K562 (cell line): ENCODE data around the gene PTCH1. TPM values are rescaled to one million over a fixed set of nuclear protein-coding genes. Genes with fewer than 3 reads are reported as not detected.

Experiments used
- ARNT ChIP-seq, 2 experiments: fragments of 450-650 bp; IDR thresholded peaks; 2 replicates each; pipeline ENCODE4 v1.6.1; 2016; ENCODE audit warnings: mild to moderate bottlenecking in 1 of 2
- CHCHD3 ChIP-seq: fragments of 250-450 bp; sonication (Bioruptor Pico); IDR thresholded peaks from 2 replicates; pipeline ENCODE4 v2.1.2; 2022; ENCODE audit warnings: mild to moderate bottlenecking
- DIDO1 ChIP-seq: fragments of 450-650 bp; IDR thresholded peaks from 2 replicates; pipeline ENCODE4 v1.6.1; 2016; ENCODE audit warnings: low read depth, missing biosample characterization, missing genetic modification characterization
- FOXO4 ChIP-seq: fragments of 450-650 bp; formaldehyde crosslinking; IDR thresholded peaks from 2 replicates; pipeline ENCODE4 v1.4.0; 2020; ENCODE audit warnings: mild to moderate bottlenecking, moderate library complexity
- GABPB2 ChIP-seq: fragments of 250-450 bp; sonication (Bioruptor Pico); conservative IDR thresholded peaks from 2 replicates; pipeline ENCODE4 v1.5.1; 2021; ENCODE audit warnings: mild to moderate bottlenecking
- GMEB1 ChIP-seq: fragments of 250-450 bp; sonication (Bioruptor Pico); IDR thresholded peaks from 2 replicates; pipeline ENCODE4 v1.4.0; 2020; ENCODE audit warnings: mild to moderate bottlenecking
- GTF2E2 ChIP-seq: fragments of 200-800 bp; sonication (Bioruptor generic); IDR thresholded peaks from 2 replicates; pipeline ENCODE4 v1.6.1; 2016; ENCODE audit warnings: missing genetic modification characterization, missing compliant biosample characterization
- HES1 ChIP-seq: fragments of 450-650 bp; IDR thresholded peaks from 2 replicates; pipeline ENCODE4 v1.6.1; 2016; ENCODE audit warnings: low read depth, mild to moderate bottlenecking, moderate library complexity
- HNRNPL ChIP-seq: fragments of 200-400 bp; formaldehyde crosslinking; IDR thresholded peaks from 2 replicates; pipeline ENCODE4 v1.6.1; 2017; ENCODE audit warnings: low read depth, mild to moderate bottlenecking, low read length
- MCM3 ChIP-seq: fragments of 450-650 bp; IDR thresholded peaks from 2 replicates; pipeline ENCODE4 v1.6.1; 2016
- NELFE ChIP-seq: IDR thresholded peaks from 2 replicates; pipeline ENCODE4 v1.6.1; 2011; ENCODE audit warnings: mild to moderate bottlenecking; ENCODE audit not compliant: insufficient read depth, insufficient read length
- POLR2AphosphoS5 ChIP-seq: IDR thresholded peaks from 2 replicates; pipeline ENCODE4 v1.6.1; 2011; ENCODE audit warnings: mild to moderate bottlenecking, low read depth, low read length, moderate library complexity; ENCODE audit not compliant: control insufficient read depth, insufficient read depth
- RAD21 ChIP-seq, 2 experiments: fragments of 250-450 bp in 1 of 2; fragments of 450-650 bp in 1 of 2; sonication (Bioruptor Pico) in 1 of 2; formaldehyde crosslinking in 1 of 2; IDR thresholded peaks in 1 of 2; conservative IDR thresholded peaks in 1 of 2; 2 replicates each; pipeline versions ENCODE4 v1.4.0 to v1.8.0; 2020 to 2022; ENCODE audit warnings: mild to moderate bottlenecking in 2 of 2, moderate library complexity in 1 of 2
- SIRT6 ChIP-seq: IDR thresholded peaks from one replicate; pipeline ENCODE4 v1.6.1; 2012; ENCODE audit warnings: low read depth, mild to moderate bottlenecking, control low read depth, inconsistent platforms, low read length, moderate library complexity
- ZC3H8 ChIP-seq: fragments of 450-650 bp; IDR thresholded peaks from 2 replicates; pipeline ENCODE4 v1.6.1; 2017
- ZMIZ1 ChIP-seq, 2 experiments: fragments of 150-350 bp in 1 of 2; IDR thresholded peaks; 2 replicates each; pipeline ENCODE4 v1.6.1; 2012 to 2016; ENCODE audit warnings: low read depth in 2 of 2, low read length in 2 of 2, mild to moderate bottlenecking in 1 of 2, moderate library complexity in 1 of 2
- ZNF584 ChIP-seq: fragments of 200-800 bp; sonication (Bioruptor generic); IDR thresholded peaks from 2 replicates; pipeline ENCODE4 v1.6.1; 2016; ENCODE audit warnings: low read depth, mild to moderate bottlenecking, missing genetic modification characterization, missing compliant biosample characterization
- ZNF639 ChIP-seq, 2 experiments: fragments of 200-800 bp in 1 of 2; sonication (Bioruptor generic) in 1 of 2; sonication (generic) in 1 of 2; formaldehyde crosslinking in 1 of 2; IDR thresholded peaks in 1 of 2; conservative IDR thresholded peaks in 1 of 2; 2 replicates each; pipeline versions ENCODE4 v1.5.0 to v1.6.1; 2016 to 2020; ENCODE audit warnings: missing compliant biosample characterization in 1 of 2, missing genetic modification characterization in 1 of 2, missing genetic modification reagents in 1 of 2
- ZSCAN32 ChIP-seq: fragments of 450-650 bp; formaldehyde crosslinking; IDR thresholded peaks from 2 replicates; pipeline ENCODE4 v1.4.0; 2020; ENCODE audit warnings: mild to moderate bottlenecking, moderate library complexity
- polyA plus RNA-seq, 8 experiments: library from polyadenylated mRNA; depleted of rRNA in 4 of 8; stranded (reverse) in 5 of 8; unstranded in 3 of 8; fragments of >200 nt; fragmentation: Nextera tagmentation in 2 of 8; fragmentation: Illumina TruSeq in 1 of 8; extraction: Ambion mirVana in 2 of 8; extraction: Trizol in 1 of 8; gene quantifications; 2 replicates each; pipeline versions ENCODE4 v1.2.1 to v1.2.3, GENCODE V29; 2011 to 2014; ENCODE audit warnings: inconsistent platforms in 1 of 8, missing spikeins in 1 of 8
- total RNA-seq, 7 experiments: library from RNA; depleted of rRNA in 6 of 7; stranded (reverse); fragments of >200 nt in 6 of 7; fragmentation: Illumina TruSeq in 2 of 7; extraction: Trizol in 2 of 7; gene quantifications; 2 replicates each; pipeline versions ENCODE4 v1.2.1 to v1.2.3, GENCODE V29; 2011 to 2021; ENCODE audit warnings: low replicate concordance in 1 of 7

Gene PTCH1
- total and polyA plus RNA-seq, 9 of the 15 experiments (the other 6 are each of a cell fraction or from before 2014, with no cell fraction given) = 0.70 to 9.9 (median 3.8) TPM

GRCh38 chr9:95505717-95506427 is 10.9 kb downstream of the PTCH1 start (continued):
- TF ChIP-seq GTF2E2 = no peak
- peak; percentile 71; the same call in 1 of the 2 replicates for TF ChIP-seq POLR2AphosphoS5
- peak; percentile 56 for TF ChIP-seq GMEB1
- TF ChIP-seq SIRT6 = no peak
- TF ChIP-seq CHCHD3 (CRISPR knock-in tag) = no peak
- TF ChIP-seq RAD21 (CRISPR knock-in tag; conservative IDR thresholded peaks at IDR 0.05 in 1 of 2, IDR thresholded peaks at IDR 0.05 in 1 of 2) = no peak
- no peak for TF ChIP-seq HNRNPL
- no peak for TF ChIP-seq HES1
- TF ChIP-seq DIDO1 = no peak
- TF ChIP-seq ZMIZ1 (IDR thresholded peaks at IDR 0.05; ENCODE audit: low read depth in 2 of 2, low read length in 2 of 2) = no peak
- no peak for TF ChIP-seq ZNF584 (CRISPR knock-in tag)
- TF ChIP-seq ZSCAN32 = no peak
- TF ChIP-seq ARNT (IDR thresholded peaks at IDR 0.05) = no peak
- TF ChIP-seq FOXO4 (CRISPR knock-in tag) = no peak
- no peak for TF ChIP-seq GABPB2 (CRISPR knock-in tag)
- TF ChIP-seq ZNF639 (CRISPR knock-in tag; conservative IDR thresholded peaks at IDR 0.05 in 1 of 2, IDR thresholded peaks at IDR 0.05 in 1 of 2) = peak in 1 of 2 experiments; percentile 70; a peak in 2 of 4 replicates
- TF ChIP-seq MCM3 = no peak
- no peak for TF ChIP-seq NELFE
- TF ChIP-seq ZC3H8 = no peak
